Measurements from ENCODE around the gene NOTCH1. TPM values are rescaled to one million over a fixed set of nuclear protein-coding genes. Genes with fewer than 3 reads are reported as not detected.
"Not testable (repeated sequence)": the region's sequence is repeated elsewhere in the genome, so short reads cannot be mapped to it uniquely, and the experiment has no call there.

NOTCH1 gene
- total and polyA plus RNA-seq, 8 donors, result 9.3 to 39.8 (median 22.5) TPM

DNA sequence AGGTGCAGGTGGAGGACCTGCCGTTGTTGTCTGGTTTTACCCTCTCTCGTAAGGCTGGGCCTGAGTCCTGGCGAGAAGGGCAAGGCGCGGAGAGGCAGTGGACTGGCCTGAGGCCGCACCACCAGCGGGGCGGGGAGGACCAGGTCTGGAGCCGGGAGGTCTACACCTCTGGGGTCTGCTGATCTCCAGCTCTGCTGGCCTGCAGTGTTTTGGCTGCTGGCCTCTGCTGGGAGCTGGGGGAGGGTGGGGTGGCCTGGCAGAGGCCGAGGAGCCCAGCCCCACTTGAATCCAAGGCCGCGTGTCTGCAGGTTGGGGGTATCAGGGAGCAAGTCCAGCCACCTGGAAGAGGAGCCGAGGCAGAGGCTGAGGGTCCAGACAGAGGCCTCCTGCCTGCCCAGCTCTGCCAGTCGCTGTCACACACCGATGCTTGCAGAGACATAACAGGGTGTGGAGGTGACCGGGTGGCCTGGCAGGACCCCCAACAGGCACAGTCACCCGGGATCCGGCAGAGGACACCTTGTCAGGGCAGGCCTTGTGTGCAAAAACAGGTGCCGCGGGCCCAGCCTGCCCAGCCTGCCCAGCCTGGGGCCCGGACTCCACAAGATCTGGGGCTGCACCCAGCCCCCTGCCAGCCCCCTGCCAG, 29.9 kb upstream of the NOTCH1 start:
- Histone ChIP-seq H3K27me3 (no peaks in the 10 kb centered on the region), H3K36me3 (no peaks in the 10 kb centered on the region), H3K4me3 (no peak overlapping the region), H3K4me1 (peaks cover 0 to 3% (median 0%) of the 10 kb centered on the region in 3 donors), H3K9me3 (no peaks in the 10 kb centered on the region), H3K27ac (no peak overlapping the region)
- DNase-seq (peak in 2 of 6 donors; percentile 34 to 72), ATAC-seq (peak in 1 of 4 donors; percentile 5), FAIRE-seq (no peak)
- WGBS, 2 donors, result 81 to 83% methylated on average over 21 of the region's 21 CpGs
- intact Hi-C loops (cut with DNase I), result no loop called here
- TF ChIP-seq, protein P1, sequence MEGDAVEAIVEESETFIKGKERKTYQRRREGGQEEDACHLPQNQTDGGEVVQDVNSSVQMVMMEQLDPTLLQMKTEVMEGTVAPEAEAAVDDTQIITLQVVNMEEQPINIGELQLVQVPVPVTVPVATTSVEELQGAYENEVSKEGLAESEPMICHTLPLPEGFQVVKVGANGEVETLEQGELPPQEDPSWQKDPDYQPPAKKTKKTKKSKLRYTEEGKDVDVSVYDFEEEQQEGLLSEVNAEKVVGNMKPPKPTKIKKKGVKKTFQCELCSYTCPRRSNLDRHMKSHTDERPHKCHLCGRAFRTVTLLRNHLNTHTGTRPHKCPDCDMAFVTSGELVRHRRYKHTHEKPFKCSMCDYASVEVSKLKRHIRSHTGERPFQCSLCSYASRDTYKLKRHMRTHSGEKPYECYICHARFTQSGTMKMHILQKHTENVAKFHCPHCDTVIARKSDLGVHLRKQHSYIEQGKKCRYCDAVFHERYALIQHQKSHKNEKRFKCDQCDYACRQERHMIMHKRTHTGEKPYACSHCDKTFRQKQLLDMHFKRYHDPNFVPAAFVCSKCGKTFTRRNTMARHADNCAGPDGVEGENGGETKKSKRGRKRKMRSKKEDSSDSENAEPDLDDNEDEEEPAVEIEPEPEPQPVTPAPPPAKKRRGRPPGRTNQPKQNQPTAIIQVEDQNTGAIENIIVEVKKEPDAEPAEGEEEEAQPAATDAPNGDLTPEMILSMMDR (IDR thresholded peaks at IDR 0.05), result no peak

DNA sequence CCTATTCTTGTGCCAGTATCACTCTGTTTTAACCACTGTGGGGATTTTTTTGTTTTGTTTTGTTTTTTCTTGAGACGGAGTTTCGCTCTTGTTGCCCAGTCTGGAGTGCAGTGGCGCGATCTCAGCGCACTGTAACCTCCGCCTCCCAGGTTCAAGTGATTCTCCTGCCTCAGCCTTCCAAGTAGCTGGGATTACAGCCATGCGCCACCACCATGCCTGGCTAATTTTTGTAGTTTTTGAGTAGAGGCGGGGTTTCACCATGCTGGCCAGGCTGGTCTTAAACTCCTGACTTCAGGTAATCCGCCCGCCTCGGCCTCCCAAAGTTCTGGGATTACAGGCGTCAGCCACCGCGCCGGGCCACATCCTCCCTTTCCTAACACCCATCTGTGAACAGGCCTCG, 28.8 kb upstream of the NOTCH1 start:
- H3K27ac ChIP-seq; H3K4me3 ChIP-seq; H3K9me3 ChIP-seq; H3K27me3 ChIP-seq; ATAC-seq; intact Hi-C loops (cut with DNase I); FAIRE-seq; H3K36me3 ChIP-seq; H3K4me1 ChIP-seq: not testable (repeated sequence)
- 94 to 97% methylated on average over 13 to 16 of the region's 16 CpGs for WGBS, 2 donors
- DNase-seq, result peak in 1 of 6 donors; percentile 19

DNA sequence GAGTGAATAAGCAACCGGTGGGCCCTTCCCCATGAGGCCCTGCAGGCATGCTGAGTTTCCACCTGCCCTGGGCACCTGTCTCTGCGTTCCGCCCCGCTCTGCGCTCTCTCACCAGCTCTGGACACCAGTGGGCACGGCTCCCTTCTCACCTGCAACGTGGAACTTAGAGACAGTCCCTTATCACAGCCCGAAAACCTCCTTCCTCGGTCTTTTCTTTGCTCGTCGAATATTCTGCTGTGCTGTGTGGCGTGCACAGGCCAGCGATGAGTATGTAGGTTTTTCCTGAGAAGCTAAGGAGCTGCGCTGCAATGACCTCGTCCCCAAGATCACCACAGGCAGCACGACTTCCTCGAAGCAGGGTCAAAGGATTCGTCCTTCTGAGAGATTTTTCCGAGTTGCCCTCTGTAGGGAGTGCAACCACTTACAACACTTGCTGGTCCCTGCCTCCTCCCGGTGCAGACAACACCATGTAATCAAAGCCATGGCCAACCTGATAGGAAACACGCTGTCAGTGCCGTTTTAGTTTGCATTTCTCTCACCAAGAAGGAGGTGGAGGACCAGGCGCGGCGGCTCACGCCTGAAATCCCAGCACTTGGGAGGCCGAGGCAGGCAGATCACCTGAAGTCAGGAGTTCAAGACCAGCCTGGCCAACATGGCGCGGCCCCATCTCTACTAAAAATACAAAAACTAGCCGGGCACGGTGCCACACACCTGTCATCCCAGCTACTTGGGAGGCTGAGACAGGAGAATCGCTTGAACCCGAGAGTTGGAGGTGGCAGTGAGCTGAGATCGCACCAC, 27.2 kb upstream of the NOTCH1 start:
- 83 to 86% methylated on average over 34 of the region's 34 CpGs for WGBS, 2 donors
- no peaks in the 10 kb centered on the region for H3K9me3 ChIP-seq
- no peak for ATAC-seq
- FAIRE-seq, result no peak
- peak in 2 of 6 donors; percentile 31 to 62 for DNase-seq
- TF ChIP-seq, protein P1 (IDR thresholded peaks at IDR 0.05), result no peak
- no peaks in the 10 kb centered on the region for H3K27me3 ChIP-seq
- intact Hi-C loops (cut with DNase I), result no loop called here
- peak overlapping the region in 1 of 4 donors; percentile 3 for H3K27ac ChIP-seq
- no peak overlapping the region for H3K4me3 ChIP-seq
- no peaks in the 10 kb centered on the region for H3K36me3 ChIP-seq
- H3K4me1 ChIP-seq, result peaks cover 0 to 3% (median 0%) of the 10 kb centered on the region in 3 donors

DNA sequence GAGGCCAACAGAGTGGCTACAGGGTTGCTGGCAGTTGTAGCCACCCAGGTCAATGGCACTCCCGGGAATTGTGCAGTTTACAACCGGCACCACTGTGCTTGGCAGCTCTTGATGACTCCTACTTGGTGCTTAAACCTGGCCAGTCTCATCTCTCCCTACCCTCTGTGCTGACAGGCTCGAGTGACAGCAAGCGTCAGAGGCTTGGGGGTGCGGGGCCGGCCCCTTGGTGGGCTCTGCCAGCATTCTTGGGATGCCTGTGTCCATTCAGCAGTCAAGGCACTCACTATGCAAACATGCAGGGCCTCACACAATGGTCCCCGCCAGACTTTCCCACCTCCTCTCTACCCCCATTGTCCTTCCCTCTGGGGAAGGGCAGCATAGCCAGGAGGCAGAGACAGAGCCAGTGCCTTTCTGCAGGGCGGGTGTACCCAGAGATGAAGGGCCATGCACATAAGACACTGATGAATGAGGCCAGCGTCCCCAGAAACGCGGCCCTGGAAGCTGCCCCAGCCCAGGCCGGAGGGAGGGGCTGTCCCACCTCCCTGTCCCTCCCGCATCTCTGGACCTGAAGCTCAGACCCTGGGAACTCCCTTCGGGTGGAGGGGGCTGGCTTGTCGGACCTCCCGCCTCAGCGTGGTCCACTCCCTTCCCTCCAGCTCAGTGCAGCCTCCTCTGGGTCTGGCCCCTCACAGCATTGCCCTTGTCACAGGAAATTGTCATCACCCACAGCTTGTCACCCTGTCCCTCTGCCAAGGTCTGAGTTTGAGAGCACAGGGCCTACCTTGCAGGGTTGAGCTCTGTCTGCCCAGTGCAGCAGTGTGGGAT, 26.4 kb upstream of the NOTCH1 start:
- peaks cover 0 to 3% (median 0%) of the 10 kb centered on the region in 3 donors for H3K4me1 ChIP-seq
- 70 to 73% methylated on average over 17 of the region's 17 CpGs for WGBS, 2 donors
- no peak for FAIRE-seq
- H3K27me3 ChIP-seq, result no peaks in the 10 kb centered on the region
- H3K27ac ChIP-seq, result peak overlapping the region in 1 of 4 donors; percentile 3
- no peaks in the 10 kb centered on the region for H3K36me3 ChIP-seq
- TF ChIP-seq, protein P1 (IDR thresholded peaks at IDR 0.05), result no peak
- H3K9me3 ChIP-seq, result no peaks in the 10 kb centered on the region
- intact Hi-C loops (cut with DNase I), result no loop called here
- no peak overlapping the region for H3K4me3 ChIP-seq
- ATAC-seq, result peak in 3 of 4 donors; percentile 23 to 38 (median 35)
- DNase-seq, result peak in 3 of 6 donors; percentile 52 to 67 (median 61)

DNA sequence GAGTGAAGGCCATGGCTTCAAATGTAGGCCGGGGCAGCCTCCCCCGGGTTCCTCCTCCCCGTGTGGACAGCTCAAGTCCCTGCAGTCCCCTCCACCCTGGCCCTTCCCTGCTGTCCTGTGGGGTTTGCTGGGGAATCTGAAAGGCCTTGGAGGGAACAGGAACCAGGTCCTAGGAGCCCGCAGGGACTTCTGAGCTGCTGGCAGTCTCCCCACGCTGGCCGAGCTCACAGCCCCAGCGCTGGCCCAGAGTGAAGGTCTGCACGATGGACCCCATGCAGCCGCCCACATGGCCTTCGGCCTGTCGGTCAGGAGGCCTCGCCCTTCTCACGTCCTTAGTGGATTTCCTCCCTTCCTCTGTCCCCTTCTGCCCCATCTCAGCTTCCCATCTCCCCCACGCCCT, 25.7 kb upstream of the NOTCH1 start:
- TF ChIP-seq, protein P1 (IDR thresholded peaks at IDR 0.05), result no peak
- DNase-seq, result peak in 2 of 6 donors; percentile 22 to 43
- WGBS, 2 donors, result 77 to 80% methylated on average over 14 of the region's 14 CpGs
- intact Hi-C loops (cut with DNase I), result no loop called here
- H3K36me3 ChIP-seq, result no peaks in the 10 kb centered on the region
- H3K4me3 ChIP-seq, result no peak overlapping the region
- no peak overlapping the region for H3K27ac ChIP-seq
- no peaks in the 10 kb centered on the region for H3K27me3 ChIP-seq
- peaks cover 0 to 2% (median 0%) of the 10 kb centered on the region in 3 donors for H3K4me1 ChIP-seq
- no peak for ATAC-seq
- no peaks in the 10 kb centered on the region for H3K9me3 ChIP-seq
- no peak for FAIRE-seq
